GM12891 (cell line): ENCODE results near the gene TTC29.

Experiments used
- POLR2A ChIP-seq: IDR thresholded peaks from 2 replicates; pipeline ENCODE4 v1.6.1; 2011; ENCODE audit warnings: low read depth, low read length, control low read depth
- POLR2AphosphoS5 ChIP-seq: IDR thresholded peaks from 2 replicates; pipeline ENCODE4 v1.6.1; 2011; ENCODE audit warnings: low read depth, low read length, control low read depth
- TAF1 ChIP-seq: IDR thresholded peaks from 2 replicates; pipeline ENCODE4 v1.6.1; 2011; ENCODE audit warnings: low read depth, low read length, control low read depth

- no peak for TF ChIP-seq TAF1
- TF ChIP-seq POLR2A, result no peak
- TF ChIP-seq POLR2AphosphoS5, result no peak
Measured at GRCh38 chr4:146943691-146944375, 1.8 kb downstream of the TTC29 start.
